GM06990 (cell line): ENCODE measurements around the gene EFNA1.
"Not testable (repeated sequence)": the region's sequence is repeated elsewhere in the genome, so short reads cannot be mapped to it uniquely, and the experiment has no call there.

ENCODE experiments used
- DNase-seq: peaks from one replicate; pipeline ENCODE4 v3.0.0-alpha.2; 2011; ENCODE audit not compliant: insufficient read length; ENCODE audit errors: extremely low read depth
- H3K27me3 ChIP-seq: replicated peaks from 2 replicates; pipeline ENCODE4 v1.6.0; 2011; ENCODE audit warnings: low read length; ENCODE audit not compliant: control insufficient read depth, insufficient read depth
- H3K36me3 ChIP-seq: 2 replicates; pipeline ENCODE4 v1.5.1; 2011; ENCODE audit warnings: low read length; ENCODE audit not compliant: control insufficient read depth, insufficient read depth
- H3K4me3 ChIP-seq: replicated peaks from 2 replicates; pipeline ENCODE4 v1.5.1; 2011; ENCODE audit warnings: low read depth, mild to moderate bottlenecking, control low read depth, low read length
- CTCF ChIP-seq: IDR thresholded peaks from 2 replicates; pipeline ENCODE4 v1.5.1; 2011; ENCODE audit warnings: low read length, control low read depth, mild to moderate bottlenecking, inconsistent platforms; ENCODE audit not compliant: insufficient read depth, poor library complexity, severe bottlenecking

The EFNA1 gene

GRCh38 chr1:155139895-155140629 lies 12.4 kb downstream of the EFNA1 start, which contains the start of gene DPM3:
Gene DPM3 (minus strand): TSS chr1:155140531. CDS start chr1:155140240, 291 bp downstream.
- Histone ChIP-seq H3K27me3 (no peaks in the 10 kb centered on the region), H3K36me3 (peaks cover 9% of the 10 kb centered on the region), H3K4me3 (peak within 1 kb of the TSS; percentile 84)
- peak; percentile 82 for DNase-seq
- no peak for TF ChIP-seq CTCF

- peaks cover 9% of the 10 kb centered on the region for H3K36me3 ChIP-seq
- TF ChIP-seq CTCF: no peak
- H3K27me3 ChIP-seq: no peaks in the 10 kb centered on the region
- H3K4me3 ChIP-seq: peak overlapping the region; percentile 84; the same call in 1 of the 2 replicates
- DNase-seq: no peak
These were observed 12.9 kb downstream of the EFNA1 start for GRCh38 chr1:155140630-155140953.

- H3K4me3 ChIP-seq: no peak overlapping the region
- H3K36me3 ChIP-seq: peaks cover 9% of the 10 kb centered on the region
- no peak for TF ChIP-seq CTCF
- no peaks in the 10 kb centered on the region for H3K27me3 ChIP-seq
- no peak for DNase-seq
These were observed 14.1 kb downstream of the EFNA1 start for GRCh38 chr1:155141749-155142148.

GRCh38 chr1:155145491-155145890 lies 17.8 kb downstream of the EFNA1 start:
- no peak for DNase-seq
- Histone ChIP-seq H3K27me3 (no peaks in the 10 kb centered on the region), H3K4me3 (no peak overlapping the region), H3K36me3 (no peaks in the 10 kb centered on the region)
- no peak for TF ChIP-seq CTCF

GRCh38 chr1:155155996-155156643 lies 28.4 kb downstream of the EFNA1 start:
- not testable (repeated sequence) for H3K36me3 ChIP-seq, H3K27me3 ChIP-seq, DNase-seq, H3K4me3 ChIP-seq

- no peak for TF ChIP-seq CTCF
- H3K27me3 ChIP-seq: no peaks in the 10 kb centered on the region; the same call in 1 of the 2 replicates
- no peak for DNase-seq
These were observed 31.3 kb downstream of the EFNA1 start for GRCh38 chr1:155158991-155159390.

More at GRCh38 chr1:155158991-155159390, 31.3 kb downstream of the EFNA1 start:
- H3K4me3 ChIP-seq: no peak overlapping the region
- no peaks in the 10 kb centered on the region for H3K36me3 ChIP-seq
